GM21786 (cell line): ENCODE results near the gene SLC35G3.
"Not testable (repeated sequence)": the region's sequence is repeated elsewhere in the genome, so short reads cannot be mapped to it uniquely, and the experiment has no call there.

Source experiments
- ATAC-seq: cut with Tn5 transposase; IDR thresholded peaks from one replicate; pipeline ENCODE4 v1.9.1; 2021; ENCODE audit not compliant: unreplicated experiment

SLC35G3 gene

GRCh38 chr17:35212668-35213067 lies 18.5 kb upstream of the SLC35G3 start:
- ATAC-seq: no peak

- ATAC-seq: no peak
Observed at GRCh38 chr17:35210741-35211140, 16.5 kb upstream of the SLC35G3 start.

GRCh38 chr17:35202582-35202981 lies 8.4 kb upstream of the SLC35G3 start:
- not testable (repeated sequence) for ATAC-seq

GRCh38 chr17:35195062-35195461 lies 869 bp upstream of the SLC35G3 start:
- ATAC-seq: not testable (repeated sequence)

GRCh38 chr17:35192708-35193107 lies 1.5 kb downstream of the SLC35G3 start:
- ATAC-seq: no peak

- ATAC-seq: no peak
Observed at GRCh38 chr17:35191001-35191695, 3.0 kb downstream of the SLC35G3 start.

- ATAC-seq: no peak
Observed at GRCh38 chr17:35189291-35189690, 4.9 kb downstream of the SLC35G3 start.

- no peak for ATAC-seq
Observed at GRCh38 chr17:35188111-35188510, 6.1 kb downstream of the SLC35G3 start.

GRCh38 chr17:35187481-35187880 lies 6.7 kb downstream of the SLC35G3 start:
- no peak for ATAC-seq

- peak; percentile 48 for ATAC-seq
Observed at GRCh38 chr17:35185849-35186248, 8.3 kb downstream of the SLC35G3 start.

- ATAC-seq: no peak
Observed at GRCh38 chr17:35184274-35184673, 9.9 kb downstream of the SLC35G3 start.

GRCh38 chr17:35183332-35183731 lies 10.9 kb downstream of the SLC35G3 start:
- ATAC-seq: no peak

GRCh38 chr17:35179379-35179778 lies 14.8 kb downstream of the SLC35G3 start:
- not testable (repeated sequence) for ATAC-seq

GRCh38 chr17:35176897-35177296 lies 17.3 kb downstream of the SLC35G3 start:
- no peak for ATAC-seq

GRCh38 chr17:35175638-35176415 lies 18.4 kb downstream of the SLC35G3 start:
- ATAC-seq: no peak

GRCh38 chr17:35174835-35175334 lies 19.3 kb downstream of the SLC35G3 start:
- ATAC-seq: no peak

GRCh38 chr17:35172321-35172720 lies 21.9 kb downstream of the SLC35G3 start:
- not testable (repeated sequence) for ATAC-seq

GRCh38 chr17:35171834-35172233 lies 22.4 kb downstream of the SLC35G3 start:
- ATAC-seq: no peak

- no peak for ATAC-seq
Observed at GRCh38 chr17:35170968-35171771, 23.0 kb downstream of the SLC35G3 start.

- no peak for ATAC-seq
Observed at GRCh38 chr17:35169835-35170363, 24.3 kb downstream of the SLC35G3 start.

- no peak for ATAC-seq
Observed at GRCh38 chr17:35167666-35168065, 26.5 kb downstream of the SLC35G3 start.
